NCI-H1092 (cell line): ENCODE measurements around the gene TMED8.
"Not testable (repeated sequence)": the region's sequence is repeated elsewhere in the genome, so short reads cannot be mapped to it uniquely, and the experiment has no call there.

Source experiments
- DNase-seq: peaks from one replicate; lab custom pipeline; 2025; lab: John Stamatoyannopoulos, UW

Gene TMED8

DNA sequence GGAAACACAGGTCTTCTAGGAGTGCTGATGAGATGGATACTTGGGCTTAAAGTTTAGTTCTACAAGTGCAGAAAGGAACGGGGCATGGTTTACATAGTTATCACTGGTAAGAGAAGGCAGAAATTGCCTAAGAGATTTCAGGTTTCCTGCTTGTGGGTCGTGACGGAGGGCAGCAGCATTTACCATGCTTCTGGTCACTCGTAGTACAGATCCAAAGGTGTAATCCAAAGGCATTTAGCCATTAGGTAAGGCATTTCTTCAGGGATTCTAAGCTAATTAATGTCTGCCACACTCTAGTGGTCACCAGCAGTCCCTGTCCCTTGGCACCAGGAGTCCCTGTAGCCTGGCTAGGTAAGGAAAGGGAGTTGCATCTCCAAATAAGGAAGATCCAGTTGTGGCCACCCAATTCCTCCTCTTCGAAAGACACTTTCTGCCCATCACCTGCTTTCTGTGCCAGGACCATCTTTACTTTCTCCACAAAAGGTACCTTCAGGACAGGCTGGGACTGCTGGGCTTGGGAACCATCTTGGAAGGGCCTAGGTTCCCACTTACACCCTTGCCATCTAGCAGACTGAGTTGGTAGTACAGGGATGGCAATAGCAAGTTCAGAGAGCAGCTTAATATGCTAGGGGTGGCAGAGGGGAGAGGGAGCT lies 54.5 kb downstream of the TMED8 start:
- no peak for DNase-seq

DNA sequence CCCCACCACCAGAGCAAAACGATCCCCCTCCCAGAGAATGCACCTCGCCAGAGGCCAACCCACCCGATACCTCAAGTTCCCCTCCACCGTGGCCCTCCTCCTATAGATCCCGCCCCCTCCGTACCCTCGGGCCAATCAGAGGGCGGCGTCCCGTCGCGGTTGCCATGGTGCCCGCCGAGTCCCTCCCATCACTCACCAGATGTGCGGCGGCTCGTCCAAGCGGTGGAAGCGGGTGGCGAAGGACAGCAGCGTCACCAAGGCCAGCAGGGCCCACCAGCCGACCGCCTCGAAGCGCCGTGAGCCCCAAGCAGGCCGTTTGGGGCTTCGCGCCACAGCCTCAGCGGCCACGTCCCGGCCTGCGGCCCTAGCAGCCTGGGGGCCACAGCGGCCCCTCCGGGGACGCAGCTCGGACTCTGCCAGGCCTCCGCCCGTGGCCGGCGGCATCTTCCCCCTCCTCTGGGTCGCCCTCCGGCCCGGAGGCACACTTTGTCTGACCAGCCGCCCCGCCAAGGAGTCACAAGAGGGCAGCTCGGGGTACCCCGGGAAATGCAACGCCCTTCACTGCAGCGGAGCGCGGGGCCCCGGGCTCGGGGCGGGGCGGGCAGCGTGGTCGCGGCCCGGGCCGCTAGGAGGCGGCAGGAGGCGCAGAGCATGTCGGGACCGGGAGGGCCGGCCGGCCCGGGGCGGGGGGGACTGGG lies 56.5 kb downstream of the TMED8 start, which contains the start of gene POMT2:
TSS of gene POMT2 (minus strand) at position 646 of the 698 bp plus-strand sequence. CDS start at position 444, 202 bp downstream.
- DNase-seq, result peak; percentile 88

DNA sequence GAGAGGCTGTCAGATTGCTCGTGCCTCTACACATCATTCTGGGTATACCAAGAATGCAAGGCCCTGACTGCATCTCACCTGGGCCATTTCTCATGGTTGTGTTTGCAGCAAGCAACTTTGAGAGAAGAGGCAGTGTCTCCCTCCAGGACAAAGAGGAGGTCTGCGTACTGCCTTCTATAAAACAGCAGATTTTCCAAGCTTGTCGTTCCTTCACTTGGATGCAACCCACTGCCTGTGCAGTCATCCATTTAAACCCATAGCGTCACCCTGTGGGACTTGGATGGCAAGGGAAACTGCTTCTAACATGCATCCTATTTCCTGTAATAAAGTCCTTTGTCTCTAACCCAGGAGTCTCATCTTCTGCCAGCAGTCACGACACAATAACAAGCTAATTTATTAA lies 57.5 kb downstream of the TMED8 start:
- DNase-seq, result no peak

DNA sequence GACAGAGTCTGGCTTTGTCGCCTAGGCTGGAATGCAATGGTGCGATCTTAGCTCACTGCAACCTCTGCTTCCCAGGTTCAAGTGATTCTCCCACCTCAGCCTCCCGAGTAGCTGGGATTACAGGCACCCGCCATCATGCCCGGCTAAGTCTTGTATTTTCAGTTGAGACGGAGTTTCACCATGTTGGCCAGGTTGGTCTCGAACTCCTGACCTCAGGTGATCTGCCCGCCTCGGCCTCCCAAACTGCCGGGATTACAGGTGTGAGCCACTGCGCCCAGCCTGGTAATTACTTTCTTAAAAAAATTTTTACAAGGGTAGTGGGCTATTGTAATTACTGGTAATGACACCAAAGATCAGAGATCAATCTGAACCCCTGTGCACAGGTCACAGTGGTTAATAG lies 58.1 kb downstream of the TMED8 start:
- not testable (repeated sequence) for DNase-seq

DNA sequence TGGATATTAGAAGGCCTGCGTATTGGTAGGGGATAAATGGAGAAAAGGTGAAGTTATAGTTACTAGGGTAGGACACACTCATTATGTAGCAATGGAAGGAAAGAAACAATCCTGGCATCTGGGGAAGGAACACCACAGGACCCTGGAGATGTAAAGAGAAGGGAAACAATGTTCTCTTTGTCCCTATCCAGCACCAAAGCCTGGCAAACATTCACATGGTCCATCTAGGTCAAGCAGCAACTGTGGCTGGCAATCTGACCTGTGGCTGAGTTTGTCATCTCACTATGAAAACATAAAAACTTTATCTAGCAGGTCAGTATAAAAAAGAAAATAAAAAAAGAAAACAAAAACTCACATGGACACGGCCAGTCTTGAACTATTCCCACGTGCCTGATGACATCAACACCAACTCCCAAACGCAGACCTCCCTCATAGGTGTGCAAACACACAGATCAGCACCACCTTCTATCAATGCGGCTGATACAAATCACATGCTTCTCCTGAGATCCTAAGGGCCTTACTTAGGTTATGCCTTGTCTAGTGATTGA lies 58.8 kb downstream of the TMED8 start:
- DNase-seq, result no peak

DNA sequence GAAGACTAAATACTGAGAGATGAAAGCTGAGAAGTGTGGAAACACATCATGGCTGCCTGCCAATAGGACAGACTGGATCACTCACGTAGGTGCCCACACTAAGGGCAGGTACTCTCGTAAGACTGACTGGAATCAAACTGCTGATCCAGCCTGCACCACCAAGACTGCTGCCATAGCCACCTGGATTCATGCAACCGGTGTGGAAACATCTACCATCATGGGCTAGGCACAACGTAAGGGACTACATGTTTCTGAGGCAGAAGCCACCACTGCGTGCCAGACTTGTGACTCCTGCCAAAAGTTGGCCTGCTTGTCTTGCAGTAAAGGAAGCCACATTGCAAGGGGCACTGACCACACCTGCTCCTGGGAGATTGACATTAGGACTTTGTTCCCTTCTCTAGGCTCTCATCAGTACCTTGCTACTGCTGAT lies 60.0 kb downstream of the TMED8 start:
- DNase-seq, result peak; percentile 46

DNA sequence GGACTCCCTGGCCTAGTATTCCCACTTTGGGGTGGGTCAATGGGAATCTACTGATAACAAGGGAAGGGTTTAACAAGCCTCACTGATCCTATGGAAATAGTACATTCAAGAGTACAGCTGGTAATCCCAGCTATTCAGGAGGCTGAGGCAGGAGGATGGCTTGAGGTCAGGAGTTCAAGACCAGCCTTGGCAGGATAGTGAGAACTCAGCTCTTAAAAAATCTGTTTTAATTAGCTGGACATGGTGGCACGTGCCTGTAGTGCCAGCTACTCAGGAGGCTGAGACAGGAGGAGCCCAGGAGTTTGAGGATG lies 60.7 kb downstream of the TMED8 start:
- DNase-seq, result no peak

DNA sequence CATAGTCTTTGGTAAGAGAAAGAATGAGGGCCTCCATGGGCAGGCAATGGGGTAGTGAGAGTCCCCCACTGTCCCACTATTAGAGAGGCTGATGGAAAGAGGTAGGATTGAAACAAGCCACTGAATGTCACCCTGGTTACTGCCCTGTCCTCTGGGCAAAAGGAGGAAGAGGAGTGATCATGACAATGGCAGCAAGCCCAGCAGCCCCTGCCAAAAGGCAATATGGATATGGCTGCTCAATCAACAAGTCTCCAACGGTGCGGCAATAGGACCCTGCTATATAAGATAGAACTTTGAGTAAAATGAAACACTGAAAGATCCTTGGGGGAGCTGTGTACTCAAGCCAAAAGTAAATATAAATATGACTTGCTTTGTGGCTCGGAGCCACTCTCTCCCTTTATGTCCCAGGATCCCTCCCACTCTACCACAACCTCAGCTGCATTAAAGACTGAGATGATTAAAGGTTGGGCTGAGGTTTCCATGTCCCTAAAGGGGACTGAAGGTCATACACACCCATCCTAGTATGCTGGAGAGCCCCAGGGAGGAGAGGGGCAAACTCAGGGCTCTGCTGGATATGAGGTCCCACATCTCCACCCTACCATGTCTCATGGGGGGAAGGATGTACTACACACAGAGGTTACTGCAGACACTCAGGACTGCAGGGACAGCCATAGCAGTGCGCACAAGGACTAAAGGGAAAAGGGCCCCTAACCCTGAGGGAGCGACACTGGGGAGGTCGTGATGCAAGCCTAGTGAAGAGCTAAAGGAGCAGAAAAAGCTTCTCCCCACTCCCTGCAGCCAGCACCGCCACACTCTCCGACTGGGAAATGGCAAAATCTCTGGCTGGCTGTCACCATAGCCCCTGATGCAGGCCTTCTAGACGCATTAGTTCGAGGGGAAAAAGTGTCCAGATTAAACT lies 62.1 kb downstream of the TMED8 start:
- DNase-seq, result no peak

DNA sequence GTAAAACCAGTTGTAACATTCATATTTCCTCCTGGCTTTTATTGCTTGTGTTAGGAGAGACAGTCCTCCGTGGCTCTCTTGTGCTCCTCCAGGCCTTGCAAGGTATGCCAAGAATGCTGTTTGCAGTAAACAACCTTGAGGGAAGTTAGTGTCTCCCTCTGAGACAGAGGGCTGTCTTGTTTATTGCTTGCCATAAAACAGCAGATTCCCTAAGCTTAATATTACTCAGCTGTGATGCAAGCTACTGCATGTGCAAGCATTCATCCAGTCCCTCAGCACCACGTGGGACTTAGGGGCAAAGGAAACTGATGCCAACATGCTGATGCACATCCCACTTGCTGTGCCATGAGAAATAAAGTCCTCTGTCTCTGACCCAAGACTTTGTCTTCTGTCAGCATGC lies 62.9 kb downstream of the TMED8 start:
- no peak for DNase-seq

DNA sequence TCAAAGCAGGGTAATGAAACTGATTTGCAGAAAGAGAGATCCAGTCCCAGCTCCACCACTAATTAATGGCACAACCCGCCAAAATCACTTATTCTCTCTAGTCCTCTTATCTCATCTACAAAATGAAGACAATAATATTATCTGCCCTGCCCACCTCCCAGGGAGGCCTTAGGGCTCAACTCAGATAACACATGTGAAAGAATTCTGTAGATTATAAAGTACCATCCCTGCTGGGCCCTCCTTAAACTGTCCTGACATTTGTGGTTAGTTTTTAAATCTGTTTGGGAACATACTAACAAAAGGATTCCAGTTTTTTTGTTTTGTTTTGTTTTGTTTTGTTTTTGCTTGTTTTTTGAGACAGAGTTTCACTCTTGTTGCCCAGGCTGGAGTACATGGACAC lies 63.5 kb downstream of the TMED8 start:
- no peak for DNase-seq

DNA sequence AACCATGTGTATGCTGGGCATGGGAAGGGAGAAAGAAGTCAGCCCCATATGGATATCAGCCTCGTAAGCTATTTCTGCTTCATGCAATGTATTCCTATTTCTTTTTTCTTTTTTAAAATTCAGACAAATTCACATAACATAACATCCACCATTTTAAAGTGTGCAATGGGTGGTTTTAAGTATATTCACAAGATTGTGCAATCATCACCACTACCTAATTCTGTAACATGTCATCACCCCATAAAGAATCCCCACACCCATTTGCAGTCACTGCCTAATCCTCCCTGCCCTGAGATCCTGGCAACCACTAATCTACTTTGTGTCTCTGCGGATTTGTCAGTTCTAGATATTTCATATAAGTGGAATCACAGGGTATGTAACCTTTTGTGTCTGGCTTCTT lies 65.7 kb downstream of the TMED8 start:
- no peak for DNase-seq

DNA sequence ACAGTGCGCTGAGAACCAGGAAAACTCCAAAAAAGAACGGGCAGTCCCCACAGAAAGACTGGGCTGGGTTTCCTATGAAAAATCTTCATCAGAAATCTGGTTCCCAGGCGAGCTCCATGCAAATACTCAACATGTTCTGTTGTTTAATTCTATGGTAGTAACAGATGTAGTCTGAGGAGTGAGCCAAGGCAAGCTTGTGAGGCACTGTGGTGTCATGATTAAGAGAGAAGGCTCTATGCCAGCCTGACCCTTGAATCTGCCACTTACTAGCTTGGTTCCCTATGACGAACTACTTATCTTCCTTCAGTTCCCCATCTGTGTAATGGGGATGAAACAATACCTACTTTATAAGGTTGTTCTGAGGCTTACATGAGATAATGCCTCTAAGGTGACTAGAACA lies 66.9 kb downstream of the TMED8 start:
- no peak for DNase-seq

DNA sequence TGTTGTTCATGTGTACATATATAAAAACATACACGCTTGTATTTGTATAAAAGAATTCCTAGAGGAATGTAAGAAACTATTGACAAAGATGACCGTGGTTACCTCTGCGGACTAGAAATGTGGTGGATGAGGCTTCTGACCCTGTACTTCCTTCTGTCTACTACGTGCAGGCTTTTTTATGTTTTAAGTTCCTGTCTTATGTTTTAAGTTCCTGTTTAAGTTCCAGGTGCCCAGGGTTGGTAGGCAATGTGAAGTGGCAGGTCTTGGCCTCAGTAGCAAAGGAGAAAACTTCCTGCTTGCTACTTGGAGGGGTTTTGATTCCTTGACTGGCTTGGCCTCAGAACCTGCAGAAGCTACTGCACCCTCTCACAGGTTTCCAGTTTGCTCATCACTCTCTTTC lies 67.8 kb downstream of the TMED8 start:
- no peak for DNase-seq

DNA sequence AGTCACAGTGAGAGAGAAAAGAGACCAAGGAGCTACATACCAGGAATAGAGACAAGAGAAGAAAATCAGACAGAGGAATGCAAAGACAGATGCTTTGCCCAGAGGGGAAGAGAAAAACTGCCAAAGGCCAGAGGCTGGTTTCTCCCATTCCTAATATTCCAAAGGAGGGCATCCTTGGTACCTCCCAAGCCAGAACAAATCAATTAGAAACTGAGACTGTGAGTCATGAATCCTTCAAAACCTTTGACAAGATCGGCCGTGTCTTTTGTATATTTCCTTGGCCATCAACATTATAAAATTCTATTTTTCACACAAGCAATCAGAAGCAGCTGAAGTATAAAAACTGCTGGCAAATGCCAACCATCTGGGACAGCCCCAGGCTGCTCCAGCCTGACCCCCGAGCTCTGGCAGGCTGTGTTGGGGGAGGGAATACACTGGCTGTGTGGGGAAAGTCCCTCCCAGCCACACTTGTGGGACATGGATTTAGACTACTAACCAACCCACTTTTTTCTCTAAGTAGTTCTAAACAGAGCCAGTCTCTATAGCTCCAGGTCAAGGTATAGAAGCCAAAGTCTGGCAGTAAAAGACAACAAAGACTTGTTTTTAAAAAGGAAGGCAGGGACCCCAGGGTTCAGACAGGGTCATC lies 69.9 kb downstream of the TMED8 start:
- no peak for DNase-seq

DNA sequence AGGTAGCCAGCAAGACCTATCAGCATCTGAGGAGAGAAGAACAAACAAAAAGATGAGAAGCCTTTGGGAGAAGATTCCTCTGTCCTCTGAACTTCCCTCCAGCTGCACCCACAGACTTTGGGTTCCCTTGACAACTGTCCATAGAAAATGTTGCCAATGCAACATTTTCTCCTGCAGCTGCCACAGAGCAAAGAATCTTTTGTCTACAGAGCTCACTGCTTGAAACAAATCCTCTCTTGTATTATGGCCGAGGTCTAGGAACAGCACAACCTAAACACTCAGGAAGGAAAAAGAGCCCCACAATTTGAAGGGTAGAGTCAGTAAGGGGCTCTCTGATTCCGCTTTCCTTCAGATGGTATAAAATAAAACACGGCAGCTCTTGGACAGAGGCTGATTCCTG lies 70.5 kb downstream of the TMED8 start:
- no peak for DNase-seq

DNA sequence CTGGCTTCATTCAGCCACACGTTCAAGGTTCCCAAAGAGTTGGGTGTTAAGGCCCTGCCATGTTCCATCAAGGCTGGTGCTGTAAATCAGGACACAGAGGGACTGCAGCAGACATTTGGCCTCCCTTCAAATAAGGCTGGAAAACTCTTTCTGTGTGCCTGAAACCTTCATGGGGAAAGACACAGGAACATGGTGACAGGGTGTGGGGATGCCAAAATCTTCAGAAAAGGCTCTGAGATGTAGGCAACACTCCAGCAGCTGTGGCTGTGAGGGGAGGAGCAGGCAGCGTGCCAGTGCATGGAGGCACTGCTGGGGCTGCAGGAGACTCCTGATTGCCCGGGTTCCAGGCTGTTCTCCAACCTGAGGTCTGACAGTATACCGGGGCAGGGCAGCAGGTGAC lies 71.2 kb downstream of the TMED8 start:
- no peak for DNase-seq

DNA sequence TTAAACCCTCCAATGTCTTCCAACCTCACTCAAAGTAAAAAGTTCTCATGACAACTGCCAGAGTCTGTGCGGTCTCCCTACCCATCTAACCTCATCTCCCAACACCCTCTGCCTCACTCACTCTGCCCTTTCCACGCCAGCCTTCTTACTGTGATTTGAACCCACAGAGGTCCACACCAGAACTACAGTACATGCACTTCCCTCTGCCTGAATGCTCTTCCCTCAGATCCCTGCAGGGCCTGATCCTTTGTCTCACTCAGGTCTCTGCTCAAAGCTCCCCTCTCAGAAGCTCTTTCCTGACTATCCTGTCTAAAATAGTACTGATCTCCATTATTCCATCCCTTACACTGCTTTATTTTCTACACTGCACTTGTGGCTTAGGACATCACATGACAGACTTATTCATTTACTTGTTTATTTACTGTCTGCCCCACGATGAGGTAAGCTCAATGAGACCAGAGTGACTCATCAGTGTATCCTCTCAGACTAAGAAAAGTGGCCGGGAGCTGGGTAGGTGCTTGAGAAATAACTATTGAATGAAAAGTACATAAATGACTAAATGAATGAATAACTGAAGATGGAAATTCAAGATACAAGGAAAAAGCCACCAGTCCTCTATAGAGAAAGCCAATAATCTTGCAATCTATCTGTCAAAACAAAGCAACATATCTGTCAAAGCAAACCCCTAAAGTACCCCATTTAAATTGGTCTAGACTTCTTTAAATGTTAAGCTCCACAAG lies 73.3 kb downstream of the TMED8 start:
- DNase-seq, result no peak

DNA sequence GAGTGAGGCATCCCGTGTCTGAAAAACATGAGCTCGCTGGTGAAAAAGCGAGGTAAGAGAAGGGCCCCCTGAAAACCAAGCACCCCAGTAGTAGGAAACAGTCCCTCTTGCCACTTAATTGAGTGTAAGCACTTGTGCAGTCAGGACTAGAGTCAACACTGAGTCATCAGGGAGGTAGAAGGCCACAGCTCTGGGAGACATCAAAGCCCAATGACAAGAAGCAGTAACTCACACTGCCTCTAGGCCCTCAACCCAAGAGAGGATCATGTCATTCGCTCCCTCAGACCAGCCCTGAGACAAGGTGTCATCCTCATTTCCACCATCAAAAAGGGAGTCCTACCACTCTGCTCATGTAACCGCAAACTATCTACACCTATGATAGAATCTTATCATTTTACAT lies 74.0 kb downstream of the TMED8 start:
- no peak for DNase-seq

DNA sequence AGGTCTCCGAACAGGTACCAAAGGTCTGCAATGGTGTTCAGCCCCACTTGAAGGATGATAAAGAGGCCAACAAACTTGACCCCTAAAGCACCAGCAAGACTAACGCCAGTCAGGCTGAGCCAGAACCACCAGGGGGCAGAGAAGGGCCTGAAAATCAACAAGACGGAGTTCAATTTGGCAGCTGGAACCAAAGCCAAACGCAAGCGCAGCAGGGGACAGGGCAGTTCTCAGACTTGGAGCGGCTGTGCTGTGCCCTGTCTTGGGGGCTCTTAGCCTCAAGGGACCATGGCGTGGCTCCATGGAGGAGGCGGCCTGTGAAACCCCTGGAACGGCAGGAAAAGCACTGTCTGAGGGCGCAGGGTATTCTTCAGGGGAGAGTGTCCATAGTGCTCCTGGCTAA lies 75.8 kb downstream of the TMED8 start:
- peak; percentile 55 for DNase-seq

DNA sequence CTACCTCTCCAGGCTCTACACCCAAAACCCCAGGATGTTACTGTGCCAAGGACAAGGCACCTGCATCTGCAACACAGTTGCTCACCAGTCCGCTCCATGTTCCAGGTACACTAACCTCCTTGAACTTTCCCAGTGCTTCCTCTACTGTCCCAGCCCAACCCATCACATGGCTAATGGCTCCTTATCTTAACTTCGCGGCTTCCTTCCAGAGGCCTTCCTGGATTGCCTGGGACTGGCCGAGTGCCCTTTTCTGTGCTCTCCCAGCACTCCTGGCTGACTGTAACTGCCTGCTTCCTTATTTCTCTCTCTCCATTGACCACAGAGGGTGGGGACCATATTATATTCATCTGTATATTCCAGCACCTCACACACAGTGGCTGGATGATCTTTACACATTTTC lies 77.1 kb downstream of the TMED8 start:
- DNase-seq, result no peak

DNA sequence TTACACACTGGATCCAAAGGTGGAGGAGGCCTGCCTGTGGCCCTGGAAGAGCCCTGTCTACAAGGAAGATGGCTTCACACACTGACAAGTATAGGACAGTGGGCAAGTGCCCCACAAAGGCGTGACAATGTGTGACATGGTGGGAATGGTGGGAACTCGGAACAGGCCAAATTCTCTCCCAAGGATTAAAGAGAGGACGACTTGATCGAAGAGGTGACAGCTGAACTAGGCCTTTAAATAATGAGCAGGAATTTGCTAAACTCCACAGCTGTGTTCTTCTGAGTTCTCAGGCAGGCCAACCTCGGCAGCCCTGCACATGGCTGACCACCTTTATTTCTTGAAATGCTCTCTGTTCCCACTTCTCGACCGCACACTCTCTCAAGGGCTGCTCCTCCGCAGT lies 80.0 kb downstream of the TMED8 start:
- DNase-seq, result no peak
